Measurements from ENCODE around the gene MINDY2. TPM values are rescaled to one million over a fixed set of nuclear protein-coding genes. Genes with fewer than 3 reads are reported as not detected.

The MINDY2 gene
- total and polyA plus RNA-seq, 2 of the 8 experiments (the other 6 are each of a cell fraction or from before 2014, with no cell fraction given): 3.1 to 25.7 TPM

- H3K9me3 ChIP-seq (ENCODE audit: insufficient read depth in 2 of 2, low read depth in 1 of 2, low read length in 1 of 2): no peaks in the 10 kb centered on the region
- no peak overlapping the region for H2BK12ac ChIP-seq (ENCODE audit: low read depth, low read length)
- no peak overlapping the region for H3K27ac ChIP-seq (ENCODE audit: low read depth, low read length)
- WGBS, 2 experiments (ENCODE audit: extremely low coverage in 1 of 2, insufficient coverage in 1 of 2, insufficient read length in 1 of 2, insufficient replicate concordance in 2 of 2, low coverage in 1 of 2, low lambda C conversion rate in 2 of 2, missing lambda C conversion rate in 1 of 2): 94% methylated on average over 12 of the region's 12 CpGs; no CpG with 5 or more reads in 1 of the 2 experiments
- ChIA-PET POLR2A (ENCODE audit: partially characterized antibody) (interaction anchor here (1.4 kb wide), 1 partner anchor 13 kb away, joined by 5 read pairs; no protein-coding TSS in a partner anchor), CTCF (ENCODE audit: partially characterized antibody) (interaction anchor here (0.9 to 1.6 kb wide), 2 partner anchors 21 to 29 kb away, joined by 4 to 5 read pairs; no protein-coding TSS in a partner anchor)
- H3K56ac ChIP-seq (replicated peaks; ENCODE audit: insufficient read length, low read depth, low read length): no peak overlapping the region
- no peak overlapping the region for H3K14ac ChIP-seq (ENCODE audit: insufficient read length)
- no peak overlapping the region for H4K91ac ChIP-seq (replicated peaks; ENCODE audit: insufficient read length, low read length)
- H4K20me1 ChIP-seq (replicated peaks in 1 of 2; ENCODE audit: control insufficient read depth in 1 of 2, insufficient read depth in 2 of 2, low read length in 2 of 2): peaks cover 1 to 3% of the 10 kb centered on the region in 2 experiments
- H2AK5ac ChIP-seq (ENCODE audit: low read depth, low read length): no peak overlapping the region
- H3K18ac ChIP-seq (ENCODE audit: extremely low read depth, low read length): no peak overlapping the region
- no peak overlapping the region for H2BK15ac ChIP-seq (ENCODE audit: low read length)
- H3K79me2 ChIP-seq (ENCODE audit: control insufficient read depth in 1 of 2, insufficient read depth in 2 of 2, low read length in 2 of 2): no peaks in the 10 kb centered on the region; a peak in 1 of 4 replicates
- no peak overlapping the region for H3K4me2 ChIP-seq (ENCODE audit: insufficient read depth in 1 of 2, low read depth in 2 of 2, low read length in 2 of 2)
- H2BK5ac ChIP-seq (ENCODE audit: low read depth, low read length): no peak overlapping the region
- no peak overlapping the region for H3K9ac ChIP-seq (replicated peaks in 1 of 4; ENCODE audit: extremely low read depth in 1 of 4, low read depth in 3 of 4, low read length in 3 of 4)
- no peaks in the 10 kb centered on the region for H3K27me3 ChIP-seq (replicated peaks in 1 of 4; ENCODE audit: control insufficient read depth in 3 of 4, extremely low read depth in 1 of 4, insufficient read depth in 3 of 4, low read length in 3 of 4)
- H2BK120ac ChIP-seq (replicated peaks; ENCODE audit: low read depth, low read length): no peak overlapping the region
- H3K36me3 ChIP-seq (ENCODE audit: control insufficient read depth in 2 of 4, insufficient read depth in 4 of 4, low read length in 3 of 4): peaks cover 33 to 100% (median 83%) of the 10 kb centered on the region in 4 experiments
- no peak overlapping the region for H3K4ac ChIP-seq (replicated peaks; ENCODE audit: insufficient read length, low read depth, low read length)
- DNase-seq (ENCODE audit: low read depth in 1 of 2, low spot score in 2 of 2) (no peak), FAIRE-seq (no peak)
- no peak overlapping the region for H3K4me3 ChIP-seq (ENCODE audit: extremely low read depth in 1 of 4, insufficient read depth in 2 of 4, low read depth in 3 of 4, low read length in 4 of 4)
- no peak overlapping the region; the same call in 1 of the 2 replicates for H4K8ac ChIP-seq (ENCODE audit: extremely low read depth, insufficient read depth, low read length)
- H3K4me1 ChIP-seq (replicated peaks in 1 of 4; ENCODE audit: control insufficient read depth in 3 of 4, insufficient read depth in 4 of 4, low read length in 3 of 4): no peaks in the 10 kb centered on the region
- no peak overlapping the region for H3K23ac ChIP-seq (ENCODE audit: insufficient read length)
- no peak overlapping the region for H2BK20ac ChIP-seq (ENCODE audit: low read length)
- no peaks in the 10 kb centered on the region for H3K79me1 ChIP-seq (ENCODE audit: low read depth, low read length)
- no peaks in the 10 kb centered on the region; the same call in 1 of the 2 replicates for H3K23me2 ChIP-seq (ENCODE audit: low read depth, low read length)
- no peak overlapping the region for H2AFZ ChIP-seq (ENCODE audit: low read length)
- no peak overlapping the region for H4K5ac ChIP-seq (ENCODE audit: insufficient read length, low read depth, low read length)
- TF ChIP-seq SAP30 (IDR thresholded peaks at IDR 0.05; ENCODE audit: insufficient read depth, insufficient replicate concordance, low read length) (no peak), TCF12 (IDR thresholded peaks at IDR 0.05; ENCODE audit: low read depth, low read length) (no peak), ASH2L (IDR thresholded peaks at IDR 0.05; ENCODE audit: low read length) (no peak), CHD2 (IDR thresholded peaks at IDR 0.05; ENCODE audit: low read length) (no peak), CBX5 (IDR thresholded peaks at IDR 0.05; ENCODE audit: low read depth, low read length) (no peak), HDAC6 (IDR thresholded peaks at IDR 0.05; ENCODE audit: low read depth, low read length) (no peak), EZH2 (IDR thresholded peaks at IDR 0.05; ENCODE audit: low read depth, low read length, severe bottlenecking) (no peak), EP300 (IDR thresholded peaks at IDR 0.05; ENCODE audit: borderline replicate concordance in 1 of 2, low read depth in 2 of 2, low read length in 2 of 2) (no peak), ATF2 (IDR thresholded peaks at IDR 0.05; ENCODE audit: low read length) (no peak)
These were observed 115.8 kb downstream of the MINDY2 start for GRCh38 chr15:58886921-58887320.

All from H1 (cell line).